Epithelial cell of proximal tubule (primary cell): ENCODE data around the gene FBLN2. TPM values are rescaled to one million over a fixed set of nuclear protein-coding genes. Genes with fewer than 3 reads are reported as not detected.

Source experiments
- DNase-seq: peaks from one replicate; pipeline ENCODE4 v3.0.0-alpha.2; 2011; ENCODE audit warnings: low read depth
- H3K4me3 ChIP-seq: 2 replicates; pipeline ENCODE4 v1.5.1; 2011; ENCODE audit warnings: low read depth, mild to moderate bottlenecking, low read length
- total RNA-seq: library from RNA; depleted of rRNA; stranded (reverse); fragments of >200 nt; gene quantifications from 2 replicates; pipeline ENCODE4 v1.2.3, GENCODE V29; 2015
- TF ChIP-seq, protein P1 (sequence below): conservative IDR thresholded peaks from 2 replicates; pipeline ENCODE4 v1.5.1; 2012; ENCODE audit warnings: low read depth, mild to moderate bottlenecking, low read length

FBLN2 gene
- total RNA-seq, 1 donor from 2014 or later: 1.1 TPM

DNA sequence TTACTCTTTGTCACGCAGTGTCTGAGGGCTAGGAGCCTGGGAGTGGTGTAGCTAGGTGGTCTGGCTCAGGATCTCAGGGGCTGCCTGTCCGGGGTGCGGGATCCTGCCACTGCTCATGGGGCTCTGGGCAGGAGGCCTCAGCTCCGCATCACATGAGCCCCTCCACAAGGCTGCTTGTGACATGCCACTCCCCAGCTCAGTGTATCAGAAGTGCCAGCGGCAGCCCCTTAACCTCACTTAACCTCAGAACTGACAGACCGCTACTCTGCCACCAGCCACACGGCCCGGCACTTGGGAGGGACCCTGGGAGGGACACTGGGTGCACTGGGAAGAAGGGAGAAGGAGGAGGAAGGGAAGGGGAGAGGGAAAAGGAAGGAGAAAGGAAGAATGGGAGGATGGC lies 87.9 kb downstream of the FBLN2 start:
- TF ChIP-seq, protein P1, sequence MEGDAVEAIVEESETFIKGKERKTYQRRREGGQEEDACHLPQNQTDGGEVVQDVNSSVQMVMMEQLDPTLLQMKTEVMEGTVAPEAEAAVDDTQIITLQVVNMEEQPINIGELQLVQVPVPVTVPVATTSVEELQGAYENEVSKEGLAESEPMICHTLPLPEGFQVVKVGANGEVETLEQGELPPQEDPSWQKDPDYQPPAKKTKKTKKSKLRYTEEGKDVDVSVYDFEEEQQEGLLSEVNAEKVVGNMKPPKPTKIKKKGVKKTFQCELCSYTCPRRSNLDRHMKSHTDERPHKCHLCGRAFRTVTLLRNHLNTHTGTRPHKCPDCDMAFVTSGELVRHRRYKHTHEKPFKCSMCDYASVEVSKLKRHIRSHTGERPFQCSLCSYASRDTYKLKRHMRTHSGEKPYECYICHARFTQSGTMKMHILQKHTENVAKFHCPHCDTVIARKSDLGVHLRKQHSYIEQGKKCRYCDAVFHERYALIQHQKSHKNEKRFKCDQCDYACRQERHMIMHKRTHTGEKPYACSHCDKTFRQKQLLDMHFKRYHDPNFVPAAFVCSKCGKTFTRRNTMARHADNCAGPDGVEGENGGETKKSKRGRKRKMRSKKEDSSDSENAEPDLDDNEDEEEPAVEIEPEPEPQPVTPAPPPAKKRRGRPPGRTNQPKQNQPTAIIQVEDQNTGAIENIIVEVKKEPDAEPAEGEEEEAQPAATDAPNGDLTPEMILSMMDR: no peak
- H3K4me3 ChIP-seq: no peak overlapping the region
- DNase-seq: no peak

DNA sequence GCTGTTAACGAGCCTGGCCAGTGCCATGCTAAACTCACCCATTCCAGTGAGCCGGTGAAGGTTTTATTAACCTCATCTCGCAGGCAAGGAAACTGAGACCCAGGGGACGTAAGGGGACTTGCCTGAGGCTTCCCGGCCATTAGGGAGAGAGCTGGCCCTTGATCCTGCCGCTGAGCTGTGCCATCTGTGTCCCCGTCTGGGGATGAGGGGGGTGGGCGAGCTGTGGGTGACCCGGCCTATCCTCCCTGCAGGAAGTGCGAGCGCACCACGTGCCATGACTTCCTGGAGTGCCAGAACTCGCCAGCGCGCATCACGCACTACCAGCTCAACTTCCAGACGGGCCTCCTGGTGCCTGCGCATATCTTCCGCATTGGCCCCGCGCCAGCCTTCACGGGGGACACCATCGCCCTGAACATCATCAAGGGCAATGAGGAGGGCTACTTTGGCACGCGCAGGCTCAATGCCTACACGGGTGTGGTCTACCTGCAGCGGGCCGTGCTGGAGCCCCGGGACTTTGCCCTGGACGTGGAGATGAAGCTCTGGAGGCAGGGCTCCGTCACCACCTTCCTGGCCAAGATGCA lies 88.5 kb downstream of the FBLN2 start:
- H3K4me3 ChIP-seq: no peak overlapping the region
- DNase-seq: no peak
- TF ChIP-seq, protein P1: no peak

DNA sequence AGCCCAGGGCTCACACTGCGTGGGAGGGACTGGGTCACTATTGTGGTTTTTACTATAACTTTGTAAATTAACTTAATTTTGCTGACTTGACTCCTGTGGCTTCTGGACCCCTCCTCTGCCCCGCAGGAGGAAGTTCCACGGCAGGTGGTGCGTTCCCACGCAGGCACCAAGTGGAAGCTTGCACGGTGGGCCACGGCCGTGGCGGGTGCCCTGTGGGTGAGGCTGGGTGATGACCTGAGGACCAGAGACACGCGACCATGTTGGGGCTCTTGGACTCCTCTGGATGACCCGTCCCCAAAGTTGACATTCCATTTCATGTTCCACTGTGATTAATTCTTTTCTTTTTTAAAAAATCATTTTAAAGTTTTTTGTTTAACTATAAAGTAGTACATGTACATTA lies 89.0 kb downstream of the FBLN2 start:
- H3K4me3 ChIP-seq: no peak overlapping the region
- TF ChIP-seq, protein P1: no peak
- no peak for DNase-seq

DNA sequence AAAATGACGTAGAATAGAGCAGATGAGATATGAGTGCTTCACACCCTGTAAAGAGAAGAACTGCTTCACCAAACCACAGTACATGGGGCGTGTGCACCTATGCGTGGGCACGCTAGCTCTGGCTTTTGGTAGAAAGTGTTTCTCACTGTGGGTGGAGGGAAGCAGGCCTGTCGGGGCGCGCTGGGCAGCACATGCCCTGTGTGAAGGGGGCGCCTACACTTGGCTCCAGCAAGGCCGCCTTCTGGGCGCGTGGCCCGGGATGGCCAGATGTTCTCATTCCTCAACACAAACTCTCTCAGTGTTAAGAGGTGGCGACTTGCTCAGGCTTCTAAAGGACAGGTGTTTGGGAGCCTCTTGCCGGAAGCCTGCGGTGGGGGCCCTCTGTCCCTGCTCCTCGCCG lies 90.0 kb downstream of the FBLN2 start:
- no peak overlapping the region for H3K4me3 ChIP-seq
- TF ChIP-seq, protein P1: no peak
- no peak for DNase-seq

DNA sequence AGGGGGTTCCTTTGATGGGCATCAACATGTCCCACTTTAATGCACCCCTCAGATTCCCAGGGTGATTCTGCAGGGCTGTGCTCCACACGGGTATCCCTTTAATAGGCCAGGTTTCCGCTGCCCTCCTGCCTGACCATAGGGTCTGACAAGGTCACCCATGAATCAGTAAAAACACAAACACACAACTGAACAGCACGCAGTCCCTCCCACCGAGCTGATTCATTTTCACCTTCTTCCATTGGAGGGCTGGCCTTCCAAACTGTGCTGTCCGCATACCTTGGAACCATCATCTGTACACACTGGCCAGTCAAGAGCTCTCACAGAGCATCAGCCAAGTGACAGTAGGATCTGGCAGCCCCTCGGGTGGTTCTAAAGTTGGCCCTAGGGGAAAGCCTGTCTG lies 93.7 kb downstream of the FBLN2 start:
- TF ChIP-seq, protein P1: no peak
- no peak for DNase-seq
- no peak overlapping the region for H3K4me3 ChIP-seq

DNA sequence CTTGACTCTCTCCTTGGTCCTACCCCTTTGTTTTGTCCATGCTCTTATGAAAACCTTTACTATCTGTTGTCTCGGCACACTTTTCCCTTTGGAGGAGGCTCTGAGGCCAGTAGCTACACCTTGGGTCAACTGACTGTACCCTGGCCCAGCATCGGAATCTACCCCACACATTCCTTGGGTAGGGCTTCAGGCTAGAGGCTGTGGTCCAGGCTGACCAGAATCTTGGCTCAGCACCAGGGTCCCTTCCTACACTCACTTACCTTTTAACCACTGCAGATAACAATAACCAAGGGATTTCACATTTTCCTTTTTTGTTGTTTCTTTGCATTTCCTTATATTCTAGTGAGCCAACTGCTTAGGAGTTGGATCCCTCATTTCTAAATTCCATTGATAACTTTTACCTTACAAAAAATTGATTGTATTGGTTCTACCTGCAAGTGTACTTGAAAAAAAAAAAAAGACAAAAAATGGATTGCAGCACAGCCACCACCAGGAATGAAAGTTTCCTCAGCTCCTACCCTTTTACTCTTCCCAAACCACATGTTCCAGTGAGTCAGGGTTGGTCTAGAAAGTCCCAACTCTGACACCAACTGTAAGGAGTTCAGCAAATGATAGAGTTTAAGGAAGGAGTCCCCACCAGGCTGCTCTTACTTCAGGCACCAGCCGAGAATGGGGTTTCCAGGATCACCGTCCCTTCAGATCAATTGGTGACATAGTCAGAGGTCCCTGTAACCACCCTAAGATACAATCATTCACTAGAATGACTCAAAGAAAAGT lies 95.6 kb downstream of the FBLN2 start:
- TF ChIP-seq, protein P1: no peak
- H3K4me3 ChIP-seq: no peak overlapping the region
- no peak for DNase-seq
